NB4 (cell line): ENCODE data around the gene GBP6.

Experiments
- POLR2A ChIP-seq: IDR thresholded peaks from 2 replicates; pipeline ENCODE4 v1.6.1; 2011; ENCODE audit warnings: mild to moderate bottlenecking; ENCODE audit not compliant: insufficient read length; ENCODE audit errors: extremely low read depth
- TF ChIP-seq, protein P1 (sequence below): IDR thresholded peaks from one replicate; pipeline ENCODE4 v1.5.1; 2012; ENCODE audit warnings: low read depth, low read length

DNA sequence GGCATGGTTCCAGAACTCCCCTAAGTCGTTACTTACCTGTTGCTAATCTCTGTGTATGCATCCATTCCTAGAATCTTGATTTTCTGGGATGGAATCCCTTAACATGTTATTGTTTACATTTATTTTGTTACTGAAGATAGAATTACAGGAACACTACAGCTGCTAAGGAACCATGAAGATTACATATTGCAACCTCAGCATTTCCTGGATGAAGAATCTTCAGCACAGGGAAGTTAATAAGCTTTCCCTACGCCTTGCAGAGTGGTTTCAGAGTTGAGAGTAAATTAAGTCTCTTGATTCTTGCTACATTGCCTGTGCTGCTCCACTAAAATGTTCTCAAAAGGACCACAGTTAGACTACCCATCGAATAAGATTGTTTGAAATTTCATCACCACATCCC, 31.4 kb upstream of the GBP6 start:
- no peak for TF ChIP-seq POLR2A
- TF ChIP-seq, protein P1, sequence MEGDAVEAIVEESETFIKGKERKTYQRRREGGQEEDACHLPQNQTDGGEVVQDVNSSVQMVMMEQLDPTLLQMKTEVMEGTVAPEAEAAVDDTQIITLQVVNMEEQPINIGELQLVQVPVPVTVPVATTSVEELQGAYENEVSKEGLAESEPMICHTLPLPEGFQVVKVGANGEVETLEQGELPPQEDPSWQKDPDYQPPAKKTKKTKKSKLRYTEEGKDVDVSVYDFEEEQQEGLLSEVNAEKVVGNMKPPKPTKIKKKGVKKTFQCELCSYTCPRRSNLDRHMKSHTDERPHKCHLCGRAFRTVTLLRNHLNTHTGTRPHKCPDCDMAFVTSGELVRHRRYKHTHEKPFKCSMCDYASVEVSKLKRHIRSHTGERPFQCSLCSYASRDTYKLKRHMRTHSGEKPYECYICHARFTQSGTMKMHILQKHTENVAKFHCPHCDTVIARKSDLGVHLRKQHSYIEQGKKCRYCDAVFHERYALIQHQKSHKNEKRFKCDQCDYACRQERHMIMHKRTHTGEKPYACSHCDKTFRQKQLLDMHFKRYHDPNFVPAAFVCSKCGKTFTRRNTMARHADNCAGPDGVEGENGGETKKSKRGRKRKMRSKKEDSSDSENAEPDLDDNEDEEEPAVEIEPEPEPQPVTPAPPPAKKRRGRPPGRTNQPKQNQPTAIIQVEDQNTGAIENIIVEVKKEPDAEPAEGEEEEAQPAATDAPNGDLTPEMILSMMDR: no peak
